GM21526 (cell line): ENCODE measurements around the gene KRTAP10-4.
"Not testable (repeated sequence)": the region's sequence is repeated elsewhere in the genome, so short reads cannot be mapped to it uniquely, and the experiment has no call there.

Experiments used
- ATAC-seq: cut with Tn5 transposase; IDR thresholded peaks from one replicate; pipeline ENCODE4 v1.9.1; 2021; ENCODE audit warnings: moderate library complexity; ENCODE audit not compliant: unreplicated experiment, low FRiP score

Gene KRTAP10-4

DNA sequence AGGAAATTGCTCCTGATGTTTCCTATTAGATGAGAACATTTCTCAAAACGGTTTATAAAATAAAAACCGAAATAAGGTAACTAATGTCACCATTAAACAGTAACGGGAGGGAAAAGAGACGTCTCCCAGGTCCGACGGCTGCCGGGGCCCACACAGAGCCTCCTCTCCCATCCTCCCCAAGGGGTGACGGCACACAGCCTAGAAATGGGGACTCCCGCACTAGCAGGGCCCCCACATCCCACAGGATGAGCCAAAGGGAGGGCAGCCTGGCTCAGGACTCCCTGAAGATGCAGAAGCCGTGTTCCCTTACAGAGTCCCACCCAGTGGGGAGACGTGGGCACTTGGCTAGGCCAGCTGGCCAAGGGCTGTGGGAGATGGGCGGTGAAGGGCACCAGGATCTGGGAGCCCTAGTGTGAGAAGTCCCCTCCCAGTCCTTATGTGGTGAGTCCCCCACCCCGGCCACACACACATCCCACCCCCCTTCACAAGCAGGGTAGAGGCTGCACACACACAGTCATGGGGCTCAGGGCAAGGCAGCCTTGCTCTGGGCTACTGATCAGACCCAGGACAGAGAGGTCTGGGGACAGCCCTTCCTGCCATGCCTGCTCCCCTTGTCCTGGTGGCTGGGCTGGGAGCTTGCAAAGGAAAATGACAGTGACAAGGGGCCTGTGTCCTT, 18.2 kb upstream of the KRTAP10-4 start:
- no peak for ATAC-seq

DNA sequence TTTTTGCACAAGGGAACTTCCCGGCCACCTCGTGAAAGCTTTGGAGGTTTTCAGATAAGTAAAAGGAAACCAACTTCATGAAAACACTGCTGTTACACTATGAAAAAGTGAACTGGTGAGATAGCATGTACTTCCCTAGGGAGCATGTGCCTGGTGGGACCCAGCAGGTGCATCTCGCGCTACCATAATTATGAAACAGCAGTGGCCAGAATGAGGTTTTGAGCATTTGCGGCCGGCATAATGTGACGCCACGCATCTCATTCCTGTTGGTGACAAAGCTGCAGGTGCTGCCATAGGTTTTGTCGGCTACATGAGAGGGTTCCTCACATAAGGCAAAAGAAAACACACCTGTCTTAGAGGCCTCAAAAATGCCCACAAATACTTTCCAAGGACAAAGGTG, 16.6 kb upstream of the KRTAP10-4 start:
- no peak for ATAC-seq

DNA sequence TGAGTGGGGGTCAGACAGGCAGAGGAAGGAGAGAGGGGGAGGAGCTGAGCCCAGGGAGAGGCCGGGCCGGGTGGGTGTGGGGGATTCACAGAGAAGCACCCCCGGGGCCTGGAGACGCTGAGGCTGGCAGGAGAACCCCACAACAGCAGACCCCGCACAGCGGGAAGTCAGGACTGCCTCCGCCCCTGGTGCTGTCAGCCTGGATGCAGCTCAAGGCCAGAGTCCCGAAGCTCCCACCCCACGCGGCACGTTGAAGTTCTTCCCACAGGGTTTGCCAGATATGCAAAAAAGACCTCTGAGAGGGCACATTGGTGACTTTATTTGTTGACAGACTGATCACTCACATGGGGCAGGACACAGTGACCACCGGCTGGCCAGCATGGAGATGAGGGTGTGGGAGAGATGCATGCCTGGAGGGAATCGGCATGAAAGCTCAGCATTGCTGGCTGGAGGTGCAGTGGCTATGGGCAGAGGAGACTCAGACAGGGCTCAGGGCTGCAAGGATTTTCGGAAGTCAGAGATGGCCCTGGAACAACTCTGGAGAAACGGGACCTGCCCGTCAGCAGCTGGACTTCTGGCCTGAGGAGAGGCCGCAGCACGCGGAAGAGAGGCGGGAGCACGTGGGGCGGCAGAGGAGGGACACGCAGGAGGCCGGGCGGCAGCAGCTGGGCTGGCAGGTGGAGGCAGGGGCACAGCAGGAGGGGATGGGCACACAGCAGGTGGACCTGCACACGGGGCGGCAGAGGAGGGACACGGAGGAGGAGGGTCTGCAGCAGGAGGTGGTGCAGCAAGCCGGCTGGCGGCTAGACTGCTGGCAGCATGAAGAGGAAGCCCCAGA, 15.8 kb upstream of the KRTAP10-4 start:
- ATAC-seq, result no peak

DNA sequence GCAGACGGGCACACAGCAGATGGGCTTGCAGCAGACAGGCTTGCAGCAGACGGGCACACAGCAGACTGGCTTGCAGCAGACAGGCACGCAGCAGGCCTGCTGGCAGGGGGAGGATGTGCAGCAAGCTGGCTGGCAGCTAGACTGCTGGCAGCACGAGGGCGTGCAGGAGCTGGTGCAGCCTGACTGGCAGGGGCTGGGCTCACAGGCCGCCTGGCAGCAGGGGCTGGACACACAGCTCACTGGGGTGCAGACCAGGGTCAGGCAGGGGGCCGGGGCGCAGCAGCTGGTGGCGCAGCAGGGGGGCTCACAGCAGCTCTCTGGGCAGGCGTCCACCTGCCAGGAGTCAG, 15.2 kb upstream of the KRTAP10-4 start:
- not testable (repeated sequence) for ATAC-seq

DNA sequence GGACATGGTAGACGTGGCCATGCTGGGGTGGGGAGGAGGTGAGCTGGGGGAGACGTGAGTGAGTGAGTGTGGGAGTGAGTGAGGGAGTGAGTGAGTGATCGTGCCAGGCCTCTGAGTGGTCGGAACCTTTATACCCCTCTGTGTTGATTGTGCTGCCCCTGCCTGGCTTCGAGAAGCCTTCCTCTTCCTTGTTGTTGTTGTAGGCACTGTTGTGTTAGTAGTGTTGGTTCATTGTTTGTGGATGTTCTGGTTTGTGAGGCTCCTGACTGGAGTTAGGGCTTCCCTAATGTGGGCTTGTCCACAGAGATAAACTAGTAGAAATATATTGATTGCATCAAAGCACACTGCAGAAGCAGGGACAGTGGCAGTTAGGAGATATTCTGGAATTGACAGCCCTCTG, 14.8 kb upstream of the KRTAP10-4 start, which contains the start of gene KRTAP10-3:
Gene KRTAP10-3, minus strand, starts transcription at position 101 of the 400 bp plus-strand sequence. Its CDS starts 80 bp downstream, at position 21.
- no peak for ATAC-seq

DNA sequence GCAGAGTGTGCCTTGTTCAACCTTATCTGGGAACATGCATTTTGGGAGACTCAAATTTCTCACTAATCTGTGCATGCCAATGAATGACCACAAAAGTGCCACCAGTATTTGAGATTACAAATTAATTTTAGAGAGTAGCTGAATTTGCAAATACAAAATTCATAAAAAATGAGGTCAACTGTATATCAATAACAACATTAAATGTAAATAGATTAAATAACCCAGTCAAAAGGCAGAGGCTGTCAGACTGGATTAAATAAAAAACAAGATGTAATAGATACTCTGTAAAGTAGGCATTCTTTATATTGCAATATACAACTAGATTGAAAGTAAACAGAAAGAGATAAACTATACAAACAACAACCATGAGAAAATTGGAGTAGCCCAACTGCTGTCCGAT, 9.4 kb upstream of the KRTAP10-4 start:
- no peak for ATAC-seq

DNA sequence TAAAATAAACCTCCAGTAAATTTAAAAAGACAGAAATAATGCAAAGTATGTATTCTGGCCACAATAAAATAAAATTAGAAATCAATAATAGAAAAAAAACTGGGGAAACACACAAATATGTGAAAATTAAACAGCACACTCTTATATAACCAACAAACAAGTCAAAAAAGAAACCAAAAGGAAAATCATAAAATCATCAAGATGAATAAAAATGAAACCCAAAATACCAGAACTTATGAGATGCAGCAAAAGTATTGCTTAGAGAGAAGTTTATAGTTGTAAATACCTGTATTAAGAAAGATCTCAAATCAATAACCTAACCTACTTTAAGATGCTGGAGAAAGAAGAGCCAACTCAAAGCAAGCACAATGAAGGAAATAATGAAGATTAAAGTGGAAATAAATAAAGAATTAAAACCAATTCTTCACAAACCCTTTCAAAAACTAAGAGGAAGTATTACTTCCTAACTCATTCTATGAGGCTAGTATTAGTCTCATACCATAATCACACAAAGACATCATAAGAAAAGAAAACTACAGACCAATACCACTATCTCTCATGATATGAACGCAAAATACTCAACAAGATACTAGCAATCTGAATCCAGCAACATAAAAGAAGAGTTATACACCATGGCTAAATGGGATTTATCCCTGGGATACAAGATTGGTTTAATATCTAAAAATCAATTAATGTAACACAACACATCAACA, 8.5 kb upstream of the KRTAP10-4 start:
- no peak for ATAC-seq

DNA sequence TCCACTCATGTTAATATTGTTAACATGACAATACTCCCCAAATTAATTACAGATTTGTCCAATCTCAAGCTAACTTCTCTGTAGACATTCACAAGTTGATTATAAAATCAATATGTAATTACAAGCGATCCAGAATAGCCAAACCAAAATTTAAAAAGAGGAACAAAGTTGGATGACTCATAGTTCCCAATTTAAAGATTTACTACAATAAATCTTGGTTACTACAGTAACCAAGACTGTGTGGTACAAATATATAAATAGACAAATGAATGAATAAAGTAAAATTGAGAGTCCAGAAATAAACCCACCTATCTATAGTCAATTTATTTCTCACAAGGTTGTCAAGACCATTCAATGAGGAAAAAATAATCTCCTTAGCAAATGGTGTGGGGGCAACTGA, 7.1 kb upstream of the KRTAP10-4 start:
- ATAC-seq, result no peak

DNA sequence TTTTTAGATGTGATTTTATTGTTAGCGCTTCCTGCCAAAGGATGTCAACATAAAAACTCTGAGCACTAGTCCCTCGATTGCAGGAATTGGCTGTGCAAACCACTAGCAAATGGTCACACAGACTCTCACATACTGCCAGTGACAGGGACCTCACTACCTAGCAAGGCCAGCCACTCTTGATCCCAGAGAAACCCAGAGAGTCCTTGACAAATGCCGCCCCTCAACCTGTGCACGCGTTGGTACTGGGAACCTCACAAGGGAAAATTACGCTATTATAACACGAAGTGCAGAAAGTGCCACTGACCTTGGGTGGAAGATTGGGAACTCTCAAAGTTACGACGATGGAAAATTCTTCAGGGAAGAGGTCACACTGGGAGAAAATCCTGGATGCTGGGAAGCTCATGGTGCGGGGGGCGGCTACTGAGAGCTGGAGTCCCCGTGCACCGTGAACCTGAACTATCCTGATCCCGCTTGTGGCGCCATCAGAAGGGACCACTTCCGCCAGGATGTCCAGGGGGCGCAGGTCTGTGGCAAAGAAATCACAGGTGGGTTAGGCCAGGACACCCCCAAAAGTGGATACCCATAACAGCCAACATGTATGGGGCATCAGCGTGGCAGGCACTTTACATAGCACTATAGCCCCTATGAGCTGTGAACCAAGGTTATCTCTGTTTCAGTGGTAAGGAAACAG, 5.9 kb upstream of the KRTAP10-4 start:
- ATAC-seq, result no peak

DNA sequence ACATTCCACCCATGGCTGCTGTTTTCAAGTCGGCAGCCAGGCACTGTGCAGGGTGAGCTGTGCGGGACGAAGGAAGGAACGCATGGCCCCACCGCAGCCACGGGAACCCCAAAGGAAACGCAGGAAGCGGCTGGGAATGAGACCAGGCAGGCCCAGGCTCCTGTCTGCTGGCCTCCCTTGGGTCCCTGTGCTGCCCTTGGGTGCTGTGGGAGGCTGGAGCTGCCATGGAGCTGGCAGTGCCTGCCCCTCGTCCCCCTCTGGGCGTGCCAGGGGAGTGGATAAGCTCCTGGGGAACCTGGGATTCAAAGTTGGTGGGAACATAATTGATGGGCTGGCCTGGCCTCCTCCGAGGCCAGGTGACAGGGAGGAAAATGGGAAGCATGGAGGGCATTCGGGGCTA, 5.3 kb upstream of the KRTAP10-4 start:
- no peak for ATAC-seq

DNA sequence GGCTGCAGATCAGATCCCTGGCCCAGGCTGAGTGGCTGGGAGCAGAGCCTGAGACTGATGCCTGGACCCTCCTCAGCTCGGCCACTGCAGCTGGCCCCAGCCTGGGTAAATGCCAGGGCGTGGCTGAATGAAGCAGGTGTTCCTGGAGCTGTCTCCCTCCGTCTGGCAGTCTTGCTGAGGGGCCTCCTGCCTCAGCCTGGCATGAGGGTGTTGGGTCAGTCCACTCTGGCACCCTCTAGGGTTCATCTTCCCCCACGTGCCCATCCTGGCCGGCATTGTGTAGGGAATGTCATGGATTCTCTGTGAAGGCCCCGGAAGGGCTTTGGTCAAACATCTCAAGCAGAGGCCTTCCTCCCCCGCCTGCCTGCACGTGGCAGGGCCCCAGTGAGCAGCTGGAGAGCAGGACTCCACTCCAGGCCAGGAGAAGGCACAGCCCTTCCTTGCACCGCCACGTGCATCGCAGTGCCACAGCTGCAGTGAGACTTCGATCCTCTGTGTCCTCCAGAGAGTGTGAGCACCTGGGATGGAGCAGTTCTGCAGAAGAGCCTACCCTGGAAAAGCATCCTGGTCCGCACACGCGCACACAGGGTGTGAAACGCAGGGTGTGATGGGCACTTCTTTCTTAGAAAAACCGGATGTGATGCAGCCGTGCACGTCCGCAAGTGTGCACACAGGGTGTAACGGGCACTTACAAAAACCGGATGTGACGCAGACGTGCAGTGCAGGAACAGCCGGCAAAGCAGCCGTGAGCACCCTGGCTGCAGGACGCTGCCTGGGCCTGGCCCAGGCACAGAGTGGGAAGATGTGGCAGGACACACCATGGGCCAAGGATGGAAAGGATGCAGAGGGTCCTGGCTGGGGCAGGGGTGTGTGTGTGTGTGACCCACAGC, 4.6 kb upstream of the KRTAP10-4 start:
- no peak for ATAC-seq

DNA sequence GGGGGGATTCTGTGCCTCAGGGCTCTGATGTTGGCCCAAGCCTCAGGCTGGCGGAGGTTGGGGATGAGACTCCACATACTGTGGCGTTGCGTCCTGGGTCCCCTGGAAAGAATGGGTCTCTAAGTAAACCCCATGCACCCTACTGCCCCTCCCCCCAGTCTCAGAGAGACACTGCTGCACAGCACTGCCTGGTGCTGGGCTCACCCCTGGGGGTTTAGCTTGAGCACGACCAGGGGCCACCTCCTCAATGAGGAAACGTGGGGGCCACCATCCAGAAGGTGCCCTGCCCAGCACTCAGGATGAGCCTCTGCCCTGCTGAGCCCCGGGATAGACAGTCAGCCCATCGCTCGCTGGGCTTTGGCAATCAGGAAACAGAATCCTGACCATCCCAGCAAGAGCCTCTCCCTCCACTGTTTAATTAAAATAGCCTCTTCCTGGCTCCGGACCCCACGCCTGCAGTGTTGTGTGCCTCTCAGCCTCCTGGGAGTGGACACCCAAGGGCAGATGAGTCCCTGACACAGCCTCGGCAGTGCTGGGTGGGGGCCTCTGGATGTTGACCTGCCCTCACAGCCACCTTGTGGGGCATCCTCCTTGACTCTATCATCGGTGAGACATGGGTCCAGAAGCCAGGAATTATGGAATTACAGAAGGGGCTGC, 3.5 kb upstream of the KRTAP10-4 start:
- no peak for ATAC-seq

DNA sequence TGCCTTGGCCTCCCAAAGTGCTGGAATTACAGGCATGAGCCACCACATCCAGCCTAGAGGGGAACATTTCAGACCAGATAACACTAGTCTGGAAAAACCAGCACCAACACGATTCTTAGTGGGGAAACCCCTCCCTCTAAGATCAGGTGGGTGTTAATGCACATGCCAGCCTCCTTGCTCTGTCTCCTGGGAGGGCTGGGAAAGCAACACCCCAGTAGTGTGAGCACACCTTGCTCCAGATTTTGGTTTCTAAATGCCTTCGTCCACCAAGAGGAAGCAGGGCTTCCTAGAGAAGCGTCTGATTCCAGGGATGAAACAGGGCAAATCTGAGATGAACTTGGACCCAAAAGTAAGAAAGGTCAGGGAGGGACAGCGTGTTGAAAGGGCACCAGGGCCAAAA, 2.2 kb upstream of the KRTAP10-4 start:
- no peak for ATAC-seq

DNA sequence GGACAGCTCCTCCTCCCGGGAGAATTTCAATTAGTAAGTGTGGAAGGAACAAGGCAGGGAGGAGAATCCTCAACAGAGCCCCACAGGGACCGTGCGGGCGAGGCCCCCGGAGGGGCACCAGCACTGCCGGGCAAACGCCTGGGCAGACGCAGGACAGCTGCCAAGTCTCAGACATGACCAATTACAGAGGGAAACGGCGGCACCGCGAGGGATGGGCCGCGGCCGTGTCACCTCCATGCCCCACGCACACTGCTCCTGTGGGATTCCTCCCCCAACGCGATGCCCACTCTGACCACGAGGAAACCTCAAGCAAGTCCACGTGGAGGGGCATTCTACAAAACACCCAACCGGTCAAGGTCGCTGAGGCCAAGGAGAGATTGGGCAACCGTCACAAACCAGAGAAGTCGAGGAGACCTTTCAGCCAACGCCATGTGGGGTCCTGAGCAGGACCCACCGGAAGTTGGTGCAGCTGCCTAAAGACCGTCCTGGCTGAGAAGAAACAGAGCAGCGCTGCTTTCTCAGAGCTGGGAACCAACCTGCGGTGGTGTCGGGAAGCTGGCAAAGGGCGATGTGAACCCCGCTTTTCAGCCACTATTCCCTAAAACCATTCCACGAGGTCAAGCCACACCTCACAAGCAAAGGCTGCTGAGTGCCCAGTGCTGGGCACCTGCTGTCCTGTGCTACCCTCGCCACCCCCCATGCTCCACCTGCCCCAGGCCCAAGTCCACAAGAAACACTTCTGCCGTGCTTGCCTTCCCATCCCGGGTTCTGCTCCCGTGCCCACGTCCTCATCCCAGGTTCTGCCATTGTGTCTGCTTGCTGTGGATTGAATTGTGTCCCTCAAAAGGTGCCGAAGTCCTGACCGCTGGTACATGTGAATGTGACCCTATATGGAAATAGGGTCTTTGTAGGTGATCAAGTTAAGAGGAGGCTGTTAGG, 1.4 kb upstream of the KRTAP10-4 start:
- ATAC-seq, result no peak

DNA sequence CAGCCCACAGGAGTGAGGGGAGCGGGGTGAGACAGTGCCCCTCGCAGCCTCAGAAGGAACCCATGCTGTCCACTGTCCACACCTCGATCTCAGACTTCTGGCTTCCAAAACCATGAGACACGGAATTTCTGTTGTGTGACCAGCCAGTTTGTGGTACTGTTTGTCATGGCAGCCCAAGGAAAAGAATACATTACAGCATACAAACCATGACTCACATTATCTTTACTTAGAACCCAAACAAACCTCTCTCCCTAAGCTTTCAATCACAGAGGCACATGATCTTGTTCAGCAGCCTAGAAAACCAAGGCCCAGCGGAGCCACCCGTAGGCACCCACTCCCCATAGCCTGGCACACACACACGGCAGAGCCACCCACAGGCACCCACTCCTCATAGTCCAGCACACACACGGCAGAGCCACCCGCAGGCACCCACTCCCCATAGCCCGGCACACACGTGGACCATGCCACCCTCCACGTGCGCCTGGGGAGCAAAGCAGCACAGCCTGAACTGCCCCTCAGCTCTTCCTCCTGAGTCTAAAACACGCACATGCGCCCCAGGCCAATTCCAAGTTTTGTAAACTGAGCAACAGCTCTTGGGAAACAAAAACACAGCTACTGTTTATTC, 458 bp upstream of the KRTAP10-4 start:
- no peak for ATAC-seq

DNA sequence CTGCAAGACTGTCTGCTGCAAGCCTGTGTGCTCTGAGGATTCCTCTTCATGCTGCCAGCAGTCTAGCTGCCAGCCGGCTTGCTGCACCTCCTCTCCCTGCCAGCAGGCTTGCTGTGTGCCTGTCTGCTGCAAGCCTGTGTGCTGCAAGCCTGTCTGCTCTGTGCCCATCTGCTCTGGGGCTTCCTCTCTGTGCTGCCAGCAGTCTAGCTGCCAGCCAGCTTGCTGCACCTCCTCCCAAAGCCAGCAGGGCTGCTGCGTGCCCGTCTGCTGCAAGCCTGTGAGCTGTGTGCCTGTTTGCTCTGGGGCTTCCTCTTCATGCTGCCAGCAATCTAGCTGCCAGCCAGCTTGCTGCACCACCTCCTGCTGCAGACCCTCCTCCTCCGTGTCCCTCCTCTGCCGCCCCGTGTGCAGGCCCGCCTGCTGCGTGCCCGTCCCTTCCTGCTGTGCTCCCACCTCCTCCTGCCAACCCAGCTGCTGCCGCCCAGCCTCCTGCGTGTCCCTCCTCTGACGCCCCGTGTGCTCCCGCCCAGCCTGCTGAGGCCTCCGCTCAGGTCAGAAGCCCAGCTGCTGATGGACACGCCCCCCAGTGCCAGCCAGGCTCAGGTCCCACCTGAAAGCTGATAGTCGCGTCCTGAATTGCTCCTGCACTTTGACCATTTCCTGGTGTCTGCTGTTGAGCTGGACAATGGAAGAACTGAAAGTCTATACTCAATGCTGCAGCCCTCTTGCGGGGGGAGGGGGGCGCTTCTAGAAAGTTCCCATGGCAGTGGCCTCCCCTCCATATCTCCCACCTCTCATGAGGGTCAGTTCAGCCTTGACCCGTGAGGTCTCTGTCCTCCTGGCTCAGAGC, 1.2 kb downstream of the KRTAP10-4 start:
- no peak for ATAC-seq
